SK-N-SH (cell line): ENCODE data around the gene ACTG2. TPM values are rescaled to one million over a fixed set of nuclear protein-coding genes. Genes with fewer than 3 reads are reported as not detected.

Experiments
- CTCF ChIA-PET: fragments of 300-600, 350-600 bp; formaldehyde crosslinking; extraction: SDS; loops from one replicate; lab custom pipeline; 2021; lab: Yijun Ruan, JAX
- POLR2A ChIA-PET: fragments of 350-600 bp; sonication (Branson Sonifier 250); formaldehyde crosslinking; extraction: SDS; loops from one replicate; lab custom pipeline; 2020; ENCODE audit warnings: antibody characterized with exemption, inconsistent platforms; lab: Yijun Ruan, JAX
- DNase-seq: peaks from one replicate; pipeline ENCODE4 v3.0.0; 2012
- H2AFZ ChIP-seq: fragments of 200-600 bp; sonication (generic); 2 replicates; pipeline ENCODE4 v1.8.1; 2016; ENCODE audit warnings: antibody characterized with exemption, mild to moderate bottlenecking, low read depth
- H3F3A ChIP-seq: fragments of 200-600 bp; sonication (generic); replicated peaks from 2 replicates; pipeline ENCODE3; 2016; ENCODE audit warnings: antibody characterized with exemption, mild to moderate bottlenecking; ENCODE audit not compliant: insufficient read depth
- H3K27ac ChIP-seq, 2 experiments: fragments of 200-500 bp in 1 of 2; fragments of 200-600 bp in 1 of 2; sonication (Bioruptor generic) in 1 of 2; sonication (generic), shearing (Covaris generic) in 1 of 2; 2 replicates each; pipeline versions ENCODE4 v1.5.1 to v1.6.1; 2014 to 2016; ENCODE audit warnings: low read depth in 2 of 2, inconsistent platforms in 1 of 2, low read length in 1 of 2, mild to moderate bottlenecking in 1 of 2, mixed read lengths in 1 of 2
- H3K27me3 ChIP-seq: fragments of 200-600 bp; sonication (generic), shearing (Covaris generic); 2 replicates; pipeline ENCODE4 v1.6.1; 2016; ENCODE audit warnings: mixed run types; ENCODE audit not compliant: insufficient read depth
- H3K36me3 ChIP-seq, 2 experiments: fragments of 200-500 bp in 1 of 2; fragments of 200-600 bp in 1 of 2; sonication (Bioruptor generic) in 1 of 2; sonication (generic) in 1 of 2; replicated peaks in 1 of 2; 2 replicates each; pipeline versions ENCODE3 to v1.5.1; 2014 to 2016; ENCODE audit warnings: low read length in 1 of 2, mild to moderate bottlenecking in 1 of 2; ENCODE audit not compliant: insufficient read depth in 2 of 2, control insufficient read depth in 1 of 2
- H3K4me1 ChIP-seq, 2 experiments: fragments of 200-500 bp in 1 of 2; fragments of 200-600 bp in 1 of 2; sonication (Bioruptor generic) in 1 of 2; sonication (generic), shearing (Covaris generic) in 1 of 2; 2 replicates each; pipeline versions ENCODE4 v1.5.1 to v1.6.1; 2014 to 2016; ENCODE audit warnings: low read depth in 1 of 2, low read length in 1 of 2, mixed run types in 1 of 2; ENCODE audit not compliant: insufficient read depth in 2 of 2, control insufficient read depth in 1 of 2
- H3K4me2 ChIP-seq: fragments of 200-600 bp; sonication (generic), shearing (Covaris generic); 2 replicates; pipeline ENCODE4 v1.6.1; 2017; ENCODE audit warnings: mixed run types
- H3K4me3 ChIP-seq, 2 experiments: fragments of 200-500 bp in 1 of 2; fragments of 200-600 bp in 1 of 2; sonication (Bioruptor generic) in 1 of 2; sonication (generic), shearing (Covaris generic) in 1 of 2; 2 replicates each; pipeline versions ENCODE4 v1.5.1 to v1.8.1; 2014 to 2016; ENCODE audit warnings: low read depth in 2 of 2, inconsistent platforms in 1 of 2, low read length in 1 of 2, mild to moderate bottlenecking in 1 of 2, mixed read lengths in 1 of 2, moderate library complexity in 1 of 2
- H3K79me2 ChIP-seq: fragments of 200-600 bp; sonication (generic); 2 replicates; pipeline ENCODE4 v1.8.1; 2017; ENCODE audit warnings: mild to moderate bottlenecking; ENCODE audit not compliant: insufficient read depth
- H3K9ac ChIP-seq: fragments of 200-600 bp; sonication (generic); 2 replicates; pipeline ENCODE4 v1.6.1; 2017; ENCODE audit warnings: mixed run types
- H3K9me2 ChIP-seq: fragments of 200-600 bp; sonication (generic); 2 replicates; pipeline ENCODE4 v1.6.1; 2017; ENCODE audit warnings: mixed run types
- H3K9me3 ChIP-seq: fragments of 200-600 bp; sonication (generic); 2 replicates; pipeline ENCODE4 v1.6.1; 2017; ENCODE audit warnings: mixed run types, mild to moderate bottlenecking, moderate library complexity
- H4K20me1 ChIP-seq: fragments of 200-600 bp; sonication (generic); 2 replicates; pipeline ENCODE4 v1.6.1; 2017; ENCODE audit warnings: mild to moderate bottlenecking, mixed run types; ENCODE audit not compliant: insufficient read depth
- CHD2 ChIP-seq: fragments of 150-350 bp; IDR thresholded peaks from 2 replicates; pipeline ENCODE4 v1.6.1; 2018; ENCODE audit warnings: low read length; ENCODE audit not compliant: partially characterized antibody
- ELF1 ChIP-seq: IDR thresholded peaks from 2 replicates; pipeline ENCODE4 v1.4.0; 2012
- EP300 ChIP-seq, 2 experiments: IDR thresholded peaks; 2 replicates each; pipeline versions ENCODE4 v1.4.0 to v1.6.1; 2012; ENCODE audit warnings: borderline replicate concordance in 1 of 2, low read depth in 1 of 2, low read length in 1 of 2
- EZH2phosphoT487 ChIP-seq: fragments of 200-600 bp; sonication (generic); IDR thresholded peaks from 2 replicates; pipeline ENCODE4 v1.6.1; 2017; ENCODE audit warnings: low read depth, mixed run types, mild to moderate bottlenecking, antibody characterized with exemption, moderate library complexity, borderline replicate concordance
- FOSL2 ChIP-seq: IDR thresholded peaks from 2 replicates; pipeline ENCODE4 v1.4.0; 2012; ENCODE audit warnings: low read depth, mild to moderate bottlenecking, moderate library complexity, borderline replicate concordance
- FOXJ3 ChIP-seq: sonication (generic); formaldehyde crosslinking; IDR thresholded peaks from 2 replicates; pipeline ENCODE4 v1.5.1; 2020; ENCODE audit warnings: mild to moderate bottlenecking, missing genetic modification reagents
- FOXM1 ChIP-seq: IDR thresholded peaks from 2 replicates; pipeline ENCODE4 v1.4.0; 2012; ENCODE audit warnings: low read depth, mild to moderate bottlenecking
- GATA2 ChIP-seq: sonication (generic); formaldehyde crosslinking; IDR thresholded peaks from 2 replicates; pipeline ENCODE4 v1.5.0; 2020; ENCODE audit warnings: mild to moderate bottlenecking, missing genetic modification reagents
- JUND ChIP-seq: IDR thresholded peaks from 2 replicates; pipeline ENCODE4 v1.4.0; 2012
- MEF2A ChIP-seq: IDR thresholded peaks from 2 replicates; pipeline ENCODE4 v1.4.0; 2012; ENCODE audit warnings: low read depth, borderline replicate concordance
- NRF1 ChIP-seq: IDR thresholded peaks from 2 replicates; pipeline ENCODE4 v1.6.1; 2012; ENCODE audit warnings: low read depth, mild to moderate bottlenecking, low read length
- POLR2AphosphoS5 ChIP-seq: IDR thresholded peaks from 2 replicates; pipeline ENCODE4 v1.6.1; 2012; ENCODE audit warnings: low read depth, low read length
- RAD21 ChIP-seq: IDR thresholded peaks from 2 replicates; pipeline ENCODE4 v1.6.1; 2012; ENCODE audit warnings: mild to moderate bottlenecking, low read length
- RXRA ChIP-seq: IDR thresholded peaks from 2 replicates; pipeline ENCODE4 v1.4.0; 2012; ENCODE audit warnings: low read depth, mild to moderate bottlenecking, borderline replicate concordance
- TAF1 ChIP-seq: IDR thresholded peaks from 2 replicates; pipeline ENCODE4 v1.6.1; 2012; ENCODE audit warnings: low read depth, mild to moderate bottlenecking, low read length, moderate library complexity, borderline replicate concordance
- TCF12 ChIP-seq: IDR thresholded peaks from 2 replicates; pipeline ENCODE4 v1.4.0; 2012
- USF1 ChIP-seq: IDR thresholded peaks from 2 replicates; pipeline ENCODE4 v1.4.0; 2012; ENCODE audit warnings: low read depth, borderline replicate concordance
- WGBS: methylation state at CpG from one replicate; pipeline ENCODE4 v1.1.6; 2017; ENCODE audit warnings: low lambda C conversion rate; 5-methylcytosine and 5-hydroxymethylcytosine counted together
- polyA plus RNA-seq, 3 experiments: library from polyadenylated mRNA; depleted of rRNA; stranded (reverse); fragments of >200 nt; gene quantifications; 2 replicates each; pipeline ENCODE4 v1.2.3, GENCODE V29; 2012
- TF ChIP-seq, protein P1 (sequence below): IDR thresholded peaks from 2 replicates; pipeline ENCODE4 v1.4.0; 2012; ENCODE audit warnings: low read depth, borderline replicate concordance
- TF ChIP-seq, protein P2 (sequence below): fragments of 150-350 bp; IDR thresholded peaks from 2 replicates; pipeline ENCODE4 v1.6.1; 2016; ENCODE audit warnings: mild to moderate bottlenecking, low read depth, low read length
- TF ChIP-seq, protein P3 (sequence below): IDR thresholded peaks from 2 replicates; pipeline ENCODE4 v1.4.0; 2012; ENCODE audit warnings: low read depth

The ACTG2 gene
- polyA plus RNA-seq, 1 of the 3 experiments (the other 2 are of a cell fraction), result 0.25 TPM

DNA sequence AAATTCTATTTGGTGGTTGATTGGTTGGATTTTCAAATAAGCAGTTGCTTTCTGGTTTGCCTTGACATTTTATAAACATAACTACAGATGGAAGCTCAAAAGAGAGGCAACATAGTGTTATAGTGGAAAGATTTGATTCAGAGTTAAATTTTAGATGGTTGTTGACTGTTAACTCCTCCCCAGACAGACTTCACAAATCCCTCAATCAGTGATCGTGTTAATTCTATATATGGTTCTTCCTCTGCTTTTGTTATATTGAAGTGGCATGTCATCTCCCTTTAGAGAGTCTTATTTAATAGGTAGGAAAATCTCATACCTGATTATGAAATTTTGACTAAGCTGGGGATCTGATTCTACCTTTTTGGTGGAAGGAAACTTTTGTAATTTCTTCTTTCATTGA, 53.4 kb downstream of the ACTG2 start:
- H3K4me3 ChIP-seq, result no peak overlapping the region
- no peaks in the 10 kb centered on the region for H3K4me1 ChIP-seq
- WGBS, result 100% methylated on average over 1 of the region's 1 CpG
- H3K36me3 ChIP-seq, result peaks cover 71 to 90% of the 10 kb centered on the region in 2 experiments
- H3K9me2 ChIP-seq, result no peaks in the 10 kb centered on the region
- H3K79me2 ChIP-seq, result peaks cover 69% of the 10 kb centered on the region
- POLR2A ChIA-PET, result no interaction called here
- H3F3A ChIP-seq, result peaks cover 7% of the 10 kb centered on the region
- no peak overlapping the region for H2AFZ ChIP-seq
- CTCF ChIA-PET, result no interaction called here
- TF ChIP-seq FOXJ3 (CRISPR knock-in tag) (no peak), MEF2A (no peak), GATA2 (CRISPR knock-in tag) (no peak), POLR2AphosphoS5 (no peak), FOXM1 (no peak)
- no peaks in the 10 kb centered on the region for H3K27me3 ChIP-seq
- H3K9me3 ChIP-seq, result no peaks in the 10 kb centered on the region
- no peak overlapping the region for H3K9ac ChIP-seq
- no peak for DNase-seq
- no peak overlapping the region for H3K27ac ChIP-seq
- H4K20me1 ChIP-seq, result peaks cover 68% of the 10 kb centered on the region
- H3K4me2 ChIP-seq, result no peak overlapping the region

GRCh38 chr2:73946666-73947065, 53.9 kb downstream of the ACTG2 start:
- Histone ChIP-seq H3K4me2 (no peak overlapping the region), H3F3A (peaks cover 2% of the 10 kb centered on the region), H3K9ac (no peak overlapping the region), H3K27ac (no peak overlapping the region), H3K9me2 (no peaks in the 10 kb centered on the region), H2AFZ (no peak overlapping the region), H3K4me3 (no peak overlapping the region), H3K79me2 (peaks cover 64% of the 10 kb centered on the region), H3K27me3 (no peaks in the 10 kb centered on the region), H4K20me1 (peaks cover 68% of the 10 kb centered on the region), H3K36me3 (peaks cover 71 to 91% of the 10 kb centered on the region in 2 experiments), H3K4me1 (no peaks in the 10 kb centered on the region), H3K9me3 (no peaks in the 10 kb centered on the region)
- WGBS, result 93% methylated on average over 3 of the region's 3 CpGs
- ChIA-PET POLR2A (no interaction called here), CTCF (interaction anchor here (0.6 kb wide), 1 partner anchor 201 kb away, joined by 3 read pairs; no protein-coding TSS in a partner anchor)
- DNase-seq, result no peak
- TF ChIP-seq FOSL2 (no peak), FOXJ3 (CRISPR knock-in tag) (no peak), RAD21 (no peak), FOXM1 (no peak), EP300 (IDR thresholded peaks at IDR 0.05; ENCODE audit: borderline replicate concordance in 1 of 2, low read depth in 1 of 2, low read length in 1 of 2) (no peak), GATA2 (CRISPR knock-in tag) (no peak), RXRA (no peak), TCF12 (no peak), EZH2phosphoT487 (no peak), TAF1 (no peak), POLR2AphosphoS5 (no peak), USF1 (no peak), CHD2 (no peak), JUND (no peak), NRF1 (no peak), ELF1 (no peak)
- TF ChIP-seq, protein P1, sequence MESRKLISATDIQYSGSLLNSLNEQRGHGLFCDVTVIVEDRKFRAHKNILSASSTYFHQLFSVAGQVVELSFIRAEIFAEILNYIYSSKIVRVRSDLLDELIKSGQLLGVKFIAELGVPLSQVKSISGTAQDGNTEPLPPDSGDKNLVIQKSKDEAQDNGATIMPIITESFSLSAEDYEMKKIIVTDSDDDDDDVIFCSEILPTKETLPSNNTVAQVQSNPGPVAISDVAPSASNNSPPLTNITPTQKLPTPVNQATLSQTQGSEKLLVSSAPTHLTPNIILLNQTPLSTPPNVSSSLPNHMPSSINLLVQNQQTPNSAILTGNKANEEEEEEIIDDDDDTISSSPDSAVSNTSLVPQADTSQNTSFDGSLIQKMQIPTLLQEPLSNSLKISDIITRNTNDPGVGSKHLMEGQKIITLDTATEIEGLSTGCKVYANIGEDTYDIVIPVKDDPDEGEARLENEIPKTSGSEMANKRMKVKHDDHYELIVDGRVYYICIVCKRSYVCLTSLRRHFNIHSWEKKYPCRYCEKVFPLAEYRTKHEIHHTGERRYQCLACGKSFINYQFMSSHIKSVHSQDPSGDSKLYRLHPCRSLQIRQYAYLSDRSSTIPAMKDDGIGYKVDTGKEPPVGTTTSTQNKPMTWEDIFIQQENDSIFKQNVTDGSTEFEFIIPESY, result no peak
- TF ChIP-seq, protein P2, sequence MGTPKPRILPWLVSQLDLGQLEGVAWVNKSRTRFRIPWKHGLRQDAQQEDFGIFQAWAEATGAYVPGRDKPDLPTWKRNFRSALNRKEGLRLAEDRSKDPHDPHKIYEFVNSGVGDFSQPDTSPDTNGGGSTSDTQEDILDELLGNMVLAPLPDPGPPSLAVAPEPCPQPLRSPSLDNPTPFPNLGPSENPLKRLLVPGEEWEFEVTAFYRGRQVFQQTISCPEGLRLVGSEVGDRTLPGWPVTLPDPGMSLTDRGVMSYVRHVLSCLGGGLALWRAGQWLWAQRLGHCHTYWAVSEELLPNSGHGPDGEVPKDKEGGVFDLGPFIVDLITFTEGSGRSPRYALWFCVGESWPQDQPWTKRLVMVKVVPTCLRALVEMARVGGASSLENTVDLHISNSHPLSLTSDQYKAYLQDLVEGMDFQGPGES, result no peak
- TF ChIP-seq, protein P3, sequence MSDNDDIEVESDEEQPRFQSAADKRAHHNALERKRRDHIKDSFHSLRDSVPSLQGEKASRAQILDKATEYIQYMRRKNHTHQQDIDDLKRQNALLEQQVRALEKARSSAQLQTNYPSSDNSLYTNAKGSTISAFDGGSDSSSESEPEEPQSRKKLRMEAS, result no peak
